GM03348 (cell line): ENCODE measurements around the gene GRIN2A.

Experiments used
- DNase-seq: peaks from one replicate; pipeline ENCODE4 v3.0.0; 2012; ENCODE audit warnings: low spot score

Gene GRIN2A

GRCh38 chr16:9966569-9967157, 215.6 kb downstream of the GRIN2A start:
- no peak for DNase-seq

DNA sequence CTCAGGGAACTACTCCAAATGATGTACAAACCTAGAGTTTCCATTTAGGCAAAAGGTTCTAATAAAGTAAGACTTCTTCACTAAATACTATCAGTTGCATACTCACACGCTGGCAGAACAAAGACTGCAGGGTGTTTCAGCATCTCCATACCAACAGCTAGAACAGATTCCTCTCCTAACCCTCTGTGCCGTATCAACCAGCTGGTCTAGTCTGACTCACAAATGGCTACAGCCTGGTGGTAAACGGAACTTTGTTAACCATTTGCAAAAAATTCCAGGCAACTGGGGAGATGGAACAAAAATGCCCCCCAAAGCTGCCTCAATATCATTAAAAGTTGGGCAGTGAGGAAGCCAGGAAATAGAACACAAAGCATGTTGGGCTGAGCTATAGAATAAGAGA, 217.1 kb downstream of the GRIN2A start:
- no peak for DNase-seq

- DNase-seq: no peak
These were observed 217.8 kb downstream of the GRIN2A start for GRCh38 chr16:9964426-9964825.

DNA sequence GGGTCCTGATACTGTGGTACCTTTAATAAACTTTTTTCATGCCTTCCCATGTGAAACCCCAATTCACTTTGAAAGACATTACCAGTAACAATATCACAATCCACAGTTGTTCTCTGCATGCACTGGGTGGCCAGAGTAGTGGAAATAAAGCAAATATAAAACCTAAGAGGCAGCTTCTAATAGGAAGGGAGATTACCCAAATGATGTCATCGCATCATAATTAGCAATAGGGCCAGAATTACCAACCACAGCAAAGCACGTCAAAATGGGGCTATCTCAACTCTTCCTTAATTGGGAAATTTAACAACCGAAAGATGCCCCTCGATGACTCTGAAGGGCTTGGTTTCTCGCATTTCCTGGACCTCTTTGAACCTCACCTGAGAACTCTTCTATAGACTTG, 224.8 kb downstream of the GRIN2A start:
- no peak for DNase-seq

GRCh38 chr16:9957002-9957401, 225.2 kb downstream of the GRIN2A start:
- DNase-seq: no peak

DNA sequence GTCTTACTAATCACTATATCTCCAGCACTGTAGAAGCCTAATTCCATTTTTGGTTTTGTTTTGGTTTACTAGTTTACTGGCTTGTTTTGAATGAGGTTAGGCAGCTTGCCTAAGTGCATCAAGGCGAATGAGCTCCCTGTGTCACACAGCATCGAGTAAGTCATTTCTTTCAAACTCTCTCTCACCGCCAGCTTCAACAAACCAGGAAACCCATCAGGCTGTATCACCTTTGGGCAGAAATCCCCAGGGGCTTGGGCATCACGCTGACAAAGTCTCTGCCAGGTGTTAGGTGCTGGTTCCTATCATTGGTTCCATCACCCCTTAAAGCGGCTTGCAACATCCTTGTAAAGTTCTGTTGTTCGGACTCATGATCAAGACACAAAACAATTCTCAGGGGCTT, 226.6 kb downstream of the GRIN2A start:
- no peak for DNase-seq

DNA sequence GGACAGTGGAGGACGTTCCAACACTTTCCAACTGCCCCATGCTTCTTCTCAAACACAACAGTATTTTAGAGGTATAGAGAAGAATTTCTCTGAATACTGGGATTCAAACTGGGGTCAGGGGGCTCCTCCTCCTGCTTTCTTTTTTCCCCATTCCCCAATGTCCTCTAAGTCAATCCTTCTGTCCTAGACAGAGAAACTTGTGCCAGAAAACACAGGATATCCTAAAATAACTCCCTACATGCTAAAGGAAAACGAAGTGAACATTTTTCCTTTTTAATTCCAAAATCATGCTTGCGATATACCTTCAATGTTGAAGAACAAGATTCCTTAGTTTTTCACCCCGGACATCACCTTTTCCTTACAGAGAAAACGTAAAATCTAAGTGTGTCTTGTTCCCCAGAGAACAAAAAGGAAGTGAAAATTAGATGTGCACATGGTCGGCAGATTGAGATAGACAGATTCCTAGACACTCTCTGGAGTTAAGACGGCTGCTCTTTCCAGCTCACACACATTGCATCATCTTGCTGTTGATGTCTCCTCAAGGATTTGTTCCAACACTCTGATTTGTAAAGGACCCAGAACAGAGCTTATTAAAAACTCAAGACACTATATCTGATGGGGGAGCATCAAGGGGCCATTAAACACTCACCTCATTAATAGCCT, 228.2 kb downstream of the GRIN2A start:
- DNase-seq: no peak

DNA sequence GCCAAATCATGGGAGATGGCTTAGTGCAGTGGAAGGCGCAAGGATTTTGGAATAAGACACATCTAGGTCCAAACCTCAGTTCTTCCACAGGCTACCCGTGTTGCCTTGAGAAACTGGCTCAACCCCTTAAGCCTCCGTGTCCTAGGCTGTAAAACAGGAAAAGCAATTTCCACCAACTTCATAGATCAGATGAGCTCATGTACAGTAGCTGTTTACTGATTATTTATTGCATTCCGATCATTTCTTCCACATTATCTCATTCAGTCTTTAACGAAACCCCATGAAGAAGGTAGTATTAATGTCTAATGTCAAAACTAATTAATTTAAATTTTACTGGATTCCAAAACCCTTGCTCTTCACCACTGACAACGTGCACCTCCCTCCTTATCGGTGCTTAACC, 231.6 kb downstream of the GRIN2A start:
- DNase-seq: no peak

GRCh38 chr16:9949396-9949795, 232.8 kb downstream of the GRIN2A start:
- DNase-seq: no peak

- no peak for DNase-seq
These were observed 233.3 kb downstream of the GRIN2A start for GRCh38 chr16:9948933-9949332.

DNA sequence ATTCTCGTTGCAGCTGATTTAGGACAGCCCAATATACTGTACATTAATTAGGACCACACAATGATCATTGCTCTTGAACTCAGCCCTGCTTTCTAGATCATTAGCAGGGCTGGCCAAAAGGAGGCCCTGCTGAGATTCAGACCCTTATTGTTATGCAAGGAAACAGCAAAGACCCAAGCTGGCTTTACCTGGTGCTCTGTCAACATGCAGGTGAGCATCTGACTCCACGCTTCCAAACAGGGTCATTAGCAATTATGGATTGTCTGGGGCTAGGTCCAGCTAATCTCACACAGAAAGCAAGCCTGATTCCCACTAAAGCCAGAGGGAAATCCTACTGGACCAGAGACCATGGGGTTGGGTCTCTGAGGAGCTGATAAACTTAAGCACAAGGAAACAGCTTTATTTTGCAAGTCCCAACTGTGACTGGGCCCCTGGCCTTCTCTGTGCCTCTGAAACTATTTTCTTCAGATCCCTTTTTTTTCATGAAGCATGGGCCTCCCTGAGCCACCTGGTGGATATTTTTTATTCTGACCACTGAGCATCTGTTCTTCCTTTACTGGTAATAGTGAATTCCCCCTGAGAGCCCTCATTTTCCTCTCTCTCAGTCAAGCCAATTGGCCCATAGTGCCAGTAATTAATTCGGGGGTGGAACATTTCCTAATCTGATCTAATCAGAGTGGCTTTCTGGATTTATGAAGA, 236.1 kb downstream of the GRIN2A start:
- no peak for DNase-seq

- no peak for DNase-seq
These were observed 239.1 kb downstream of the GRIN2A start for GRCh38 chr16:9943121-9943520.

GRCh38 chr16:9941245-9941644, 241.0 kb downstream of the GRIN2A start:
- no peak for DNase-seq

DNA sequence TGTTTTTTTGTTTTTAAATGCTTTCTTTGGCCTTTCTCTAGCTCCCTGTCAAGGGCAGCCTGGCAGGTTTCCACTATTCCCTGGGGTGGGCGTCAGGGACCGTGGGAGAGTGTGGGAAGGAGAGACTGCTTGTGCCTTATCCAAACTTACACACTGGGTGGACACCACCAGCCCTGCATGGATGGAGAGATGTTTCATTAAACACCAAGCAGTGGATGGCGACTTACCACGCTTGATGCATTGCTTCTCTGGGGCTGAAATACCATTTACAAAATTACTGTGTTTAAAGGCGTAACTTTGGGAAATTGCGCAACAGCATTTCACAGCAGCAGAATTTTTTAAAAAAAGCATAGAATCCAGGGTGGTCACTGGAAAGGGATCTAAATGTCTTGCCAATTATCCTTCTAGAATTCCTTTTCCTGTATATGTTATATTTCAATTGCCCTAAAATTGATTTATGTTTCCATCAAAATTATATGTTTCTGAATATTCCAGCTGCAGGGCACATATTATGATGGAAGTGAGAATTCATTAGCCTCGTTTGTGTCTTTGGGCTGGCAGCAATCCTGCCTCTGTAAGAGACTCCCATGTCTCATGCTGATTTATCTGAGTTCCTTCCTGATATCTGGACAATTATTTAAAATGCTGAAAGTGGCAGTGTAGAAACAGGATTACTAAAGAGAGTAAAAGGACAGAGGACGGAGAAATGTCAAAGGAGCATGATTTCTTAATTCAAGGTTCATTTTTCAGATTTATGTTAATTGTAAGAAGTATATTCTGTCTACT, 247.3 kb downstream of the GRIN2A start:
- no peak for DNase-seq

- DNase-seq: no peak
These were observed 249.1 kb downstream of the GRIN2A start for GRCh38 chr16:9932919-9933653.

DNA sequence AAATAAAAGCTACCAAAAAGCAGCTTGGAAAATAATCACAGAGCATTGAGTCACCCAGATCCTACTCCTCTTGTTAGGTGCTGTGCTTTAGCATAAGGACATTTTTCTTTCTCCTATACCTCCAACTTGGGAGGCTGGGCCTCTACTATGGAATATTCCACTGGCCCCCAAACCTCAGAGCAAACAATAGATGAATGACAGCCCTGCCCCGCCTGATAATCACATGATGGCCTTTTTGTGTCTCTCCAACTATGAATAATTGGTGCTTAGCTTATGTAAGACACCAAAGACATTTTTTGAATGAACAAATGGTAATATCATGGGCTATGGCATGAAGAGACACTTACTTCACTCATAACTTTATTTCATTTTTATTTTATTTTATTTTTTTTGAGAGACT, 250.2 kb downstream of the GRIN2A start:
- no peak for DNase-seq

DNA sequence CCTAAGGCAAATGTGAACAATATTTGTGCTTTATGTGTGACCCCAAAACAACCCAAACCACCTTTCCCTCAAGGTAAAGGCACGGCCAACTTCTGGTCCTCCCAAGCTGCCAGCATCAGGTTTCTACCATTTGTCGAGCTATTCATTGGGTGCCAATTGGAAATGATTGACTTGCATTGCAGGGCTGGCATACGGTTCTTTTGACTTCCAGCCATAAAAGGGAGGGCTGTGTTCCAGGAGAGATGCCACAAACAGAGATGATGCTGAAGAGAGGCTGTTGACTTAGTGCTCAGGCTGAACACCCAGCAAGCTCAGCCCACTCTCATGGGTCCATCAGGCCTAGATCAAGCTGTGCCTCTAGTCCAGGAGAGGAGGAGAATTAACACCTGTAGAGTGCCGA, 252.4 kb downstream of the GRIN2A start:
- no peak for DNase-seq

DNA sequence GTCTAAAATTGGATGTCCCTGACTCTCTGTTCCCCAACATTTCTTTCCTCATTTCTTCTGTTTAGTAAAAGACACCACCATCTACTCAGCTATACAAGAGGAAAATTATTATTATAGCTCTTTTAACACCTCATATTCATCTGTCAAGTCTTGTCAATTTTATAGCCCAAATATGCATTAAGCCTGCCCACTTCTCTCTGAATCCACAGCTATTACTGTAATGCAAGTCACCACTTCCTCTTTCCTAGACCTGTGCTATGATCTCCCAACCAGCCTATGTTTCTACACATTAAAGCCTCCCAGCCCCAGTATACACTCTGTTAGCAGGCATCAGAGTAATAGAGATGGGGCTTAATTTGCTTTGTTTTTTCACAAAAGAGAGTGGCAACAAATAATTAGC, 252.9 kb downstream of the GRIN2A start:
- DNase-seq: no peak

DNA sequence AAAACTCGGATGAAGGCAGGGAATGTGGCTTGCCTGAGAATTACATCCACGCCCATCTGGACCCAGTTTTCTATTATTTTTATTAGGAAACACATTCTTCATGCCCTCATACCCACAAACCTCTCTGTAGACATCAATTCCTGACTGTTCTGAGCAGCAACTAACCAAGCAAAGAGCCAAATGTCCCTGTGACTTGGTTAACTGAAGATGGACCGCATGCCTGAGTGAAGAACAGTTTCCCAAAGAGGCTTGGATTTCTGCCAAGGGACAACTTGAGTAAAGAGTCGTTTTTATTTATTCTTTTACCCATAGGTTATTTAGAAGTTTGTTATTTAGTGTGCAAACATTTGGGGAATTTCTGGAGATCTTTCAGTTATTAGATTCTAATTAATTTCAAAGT, 259.8 kb downstream of the GRIN2A start:
- DNase-seq: no peak

- no peak for DNase-seq
These were observed 260.2 kb downstream of the GRIN2A start for GRCh38 chr16:9921997-9922396.

GRCh38 chr16:9919460-9919859, 262.8 kb downstream of the GRIN2A start:
- no peak for DNase-seq

DNA sequence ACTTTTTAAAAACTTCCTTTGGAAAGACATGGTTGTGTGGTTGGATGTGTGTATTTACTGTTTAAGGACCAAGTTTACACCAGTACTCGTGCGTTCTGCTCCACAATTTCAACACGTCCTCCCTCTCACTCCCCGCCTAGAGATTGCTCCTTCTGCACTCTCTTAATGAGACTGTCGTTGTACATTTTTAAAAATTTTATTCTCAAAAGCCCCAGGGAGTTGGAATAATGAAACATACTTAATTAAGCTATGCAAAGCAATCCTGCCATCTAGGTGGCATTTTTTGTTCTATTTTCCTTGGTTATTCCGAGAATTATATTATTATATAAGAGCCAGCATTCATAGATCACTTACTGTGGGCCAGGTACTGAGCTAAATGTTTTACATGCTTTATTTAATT, 264.5 kb downstream of the GRIN2A start:
- no peak for DNase-seq
